Measurements from ENCODE around the gene TXN.

Gene TXN

DNA sequence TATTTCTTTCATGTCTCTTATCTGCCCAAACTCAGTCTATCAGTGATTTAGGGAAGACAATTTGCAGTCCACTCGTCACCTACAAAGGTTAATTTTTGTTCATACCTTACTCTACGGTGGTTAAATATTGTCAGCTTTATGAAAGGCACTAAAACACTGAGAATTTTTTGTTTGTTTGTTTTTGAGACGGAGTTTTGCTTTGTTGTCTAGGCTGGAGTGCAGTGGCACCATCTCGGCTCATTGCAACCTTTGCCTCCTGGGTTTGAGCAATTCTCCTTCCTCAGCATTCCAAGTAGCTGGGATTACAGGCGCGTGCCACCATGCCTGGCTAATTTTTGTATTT lies 26.4 kb upstream of the TXN start:
- Histone ChIP-seq H3K4me3 (ENCODE audit: insufficient read depth, low read depth, low read length) (no peak overlapping the region), H3K9me3 (ENCODE audit: control insufficient read depth, low read length) (no peaks in the 10 kb centered on the region), H3K27ac (ENCODE audit: insufficient read depth, low read depth, low read length, poor library complexity, severe bottlenecking) (no peak overlapping the region), H3K36me3 (ENCODE audit: control insufficient read depth, insufficient read depth, low read length) (no peaks in the 10 kb centered on the region), H3K4me1 (ENCODE audit: control insufficient read depth, insufficient read depth, low read length) (no peaks in the 10 kb centered on the region), H3K27me3 (ENCODE audit: control insufficient read depth, insufficient read depth, low read length, poor library complexity, severe bottlenecking) (no peaks in the 10 kb centered on the region)
- 91 to 92% methylated on average over 6 of the region's 6 CpGs for WGBS, 2 experiments

- Histone ChIP-seq H3K4me3 (ENCODE audit: insufficient read depth, low read depth, low read length) (no peak overlapping the region), H3K27me3 (ENCODE audit: control insufficient read depth, insufficient read depth, low read length, poor library complexity, severe bottlenecking) (no peaks in the 10 kb centered on the region), H3K9me3 (ENCODE audit: control insufficient read depth, low read length) (no peaks in the 10 kb centered on the region), H3K36me3 (ENCODE audit: control insufficient read depth, insufficient read depth, low read length) (no peaks in the 10 kb centered on the region), H3K4me1 (ENCODE audit: control insufficient read depth, insufficient read depth, low read length) (no peaks in the 10 kb centered on the region), H3K27ac (ENCODE audit: insufficient read depth, low read depth, low read length, poor library complexity, severe bottlenecking) (no peak overlapping the region)
- 85 to 90% methylated on average over 4 of the region's 4 CpGs for WGBS, 2 experiments
These were observed 25.9 kb upstream of the TXN start for GRCh38 chr9:110282018-110282738.

- H3K9me3 ChIP-seq (ENCODE audit: control insufficient read depth, low read length): no peaks in the 10 kb centered on the region
- H3K27ac ChIP-seq (ENCODE audit: insufficient read depth, low read depth, low read length, poor library complexity, severe bottlenecking): no peak overlapping the region
- H3K36me3 ChIP-seq (ENCODE audit: control insufficient read depth, insufficient read depth, low read length): no peaks in the 10 kb centered on the region
- no peaks in the 10 kb centered on the region for H3K4me1 ChIP-seq (ENCODE audit: control insufficient read depth, insufficient read depth, low read length)
- H3K27me3 ChIP-seq (ENCODE audit: control insufficient read depth, insufficient read depth, low read length, poor library complexity, severe bottlenecking): no peaks in the 10 kb centered on the region
- 87 to 92% methylated on average over 3 of the region's 3 CpGs for WGBS, 2 experiments
- H3K4me3 ChIP-seq (ENCODE audit: insufficient read depth, low read depth, low read length): no peak overlapping the region
These were observed 21.9 kb upstream of the TXN start for GRCh38 chr9:110278080-110278707.

DNA sequence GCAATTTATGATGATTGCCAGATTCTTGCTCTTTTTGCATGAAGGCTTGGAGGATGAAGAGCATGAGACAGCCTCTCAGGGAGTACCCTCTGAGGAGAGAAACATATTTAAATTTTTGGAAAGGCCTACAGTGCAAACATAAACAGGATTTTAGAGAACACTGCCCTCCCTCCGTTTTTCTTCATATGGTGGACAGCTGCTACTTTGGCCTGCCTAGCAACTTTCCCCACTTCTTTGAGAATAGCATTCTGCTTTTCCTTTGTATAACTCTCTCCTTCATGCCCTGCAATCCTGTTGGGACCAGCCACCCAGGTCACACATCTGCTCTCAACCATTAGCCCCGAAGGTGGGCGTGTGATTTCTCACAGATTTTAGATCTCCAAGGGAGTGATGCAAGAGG lies 20.5 kb upstream of the TXN start:
- no peaks in the 10 kb centered on the region for H3K4me1 ChIP-seq (ENCODE audit: control insufficient read depth, insufficient read depth, low read length)
- no peaks in the 10 kb centered on the region for H3K27me3 ChIP-seq (ENCODE audit: control insufficient read depth, insufficient read depth, low read length, poor library complexity, severe bottlenecking)
- H3K4me3 ChIP-seq (ENCODE audit: insufficient read depth, low read depth, low read length): no peak overlapping the region
- WGBS, 2 experiments: 93 to 97% methylated on average over 3 of the region's 3 CpGs
- H3K27ac ChIP-seq (ENCODE audit: insufficient read depth, low read depth, low read length, poor library complexity, severe bottlenecking): no peak overlapping the region
- no peaks in the 10 kb centered on the region for H3K36me3 ChIP-seq (ENCODE audit: control insufficient read depth, insufficient read depth, low read length)
- H3K9me3 ChIP-seq (ENCODE audit: control insufficient read depth, low read length): no peaks in the 10 kb centered on the region

DNA sequence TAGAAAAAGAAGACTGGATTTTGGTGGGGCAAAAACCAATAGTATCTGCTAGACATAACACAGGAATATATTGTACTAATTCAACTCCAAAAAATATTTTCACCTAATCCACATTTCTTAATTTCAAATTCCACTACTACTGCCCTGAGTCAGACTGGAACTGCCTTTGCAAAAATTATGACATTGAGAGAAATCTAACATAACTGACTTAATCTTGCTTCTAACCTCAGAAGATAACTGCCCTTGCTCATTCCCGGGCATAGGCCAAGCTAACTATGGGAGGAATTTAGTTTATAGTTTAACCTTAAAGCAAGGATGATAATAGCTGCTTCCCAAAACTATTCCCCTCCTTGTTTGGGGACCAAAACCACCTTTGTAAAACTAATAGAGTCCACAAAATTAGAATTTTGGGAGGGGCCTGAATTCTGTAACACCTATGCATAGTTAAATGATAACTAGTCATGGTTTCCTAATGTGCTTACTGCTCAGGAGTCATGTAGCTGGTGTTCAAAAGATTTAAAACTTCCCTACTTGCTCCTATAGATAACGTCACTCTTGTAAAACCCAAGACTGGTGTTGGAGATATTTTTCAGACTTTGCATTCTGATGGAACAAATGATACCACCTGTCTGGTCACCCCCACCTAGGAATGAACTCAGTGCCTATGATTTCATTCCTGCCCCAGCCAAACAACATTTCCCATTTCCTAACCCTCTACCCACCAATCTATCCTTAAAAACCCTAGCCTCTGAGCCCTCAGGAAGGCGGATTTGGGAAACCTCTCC lies 14.1 kb upstream of the TXN start:
- Histone ChIP-seq H3K9me3 (ENCODE audit: control insufficient read depth, low read length) (no peaks in the 10 kb centered on the region), H3K4me3 (ENCODE audit: insufficient read depth, low read depth, low read length) (no peak overlapping the region), H3K27me3 (ENCODE audit: control insufficient read depth, insufficient read depth, low read length, poor library complexity, severe bottlenecking) (no peaks in the 10 kb centered on the region), H3K36me3 (ENCODE audit: control insufficient read depth, insufficient read depth, low read length) (no peaks in the 10 kb centered on the region), H3K27ac (ENCODE audit: insufficient read depth, low read depth, low read length, poor library complexity, severe bottlenecking) (no peak overlapping the region), H3K4me1 (ENCODE audit: control insufficient read depth, insufficient read depth, low read length) (no peaks in the 10 kb centered on the region)
- WGBS, 2 experiments: 92 to 96% methylated on average over 2 of the region's 3 CpGs

DNA sequence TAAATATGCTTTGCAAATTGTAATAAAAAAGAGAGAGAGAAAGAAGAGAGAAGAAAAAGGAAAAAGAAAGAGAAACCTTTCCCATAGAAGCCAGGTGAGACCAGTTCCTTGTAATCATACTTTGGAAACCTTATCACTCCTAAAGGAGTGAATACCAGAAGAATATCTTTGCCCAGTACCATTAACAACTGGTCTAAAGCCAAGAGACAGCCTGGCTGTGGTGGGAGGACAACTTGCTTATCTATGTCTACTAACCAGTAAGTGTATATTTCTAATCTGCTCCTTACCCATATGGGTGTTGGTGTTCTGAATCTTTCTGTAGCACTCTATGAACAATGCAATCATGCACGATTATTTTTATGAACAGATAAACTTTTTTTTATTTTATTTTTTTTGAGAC lies 10.5 kb upstream of the TXN start:
- no peak overlapping the region for H3K27ac ChIP-seq (ENCODE audit: insufficient read depth, low read depth, low read length, poor library complexity, severe bottlenecking)
- no peaks in the 10 kb centered on the region for H3K9me3 ChIP-seq (ENCODE audit: control insufficient read depth, low read length)
- 33% methylated on average over 1 of the region's 1 CpG; no CpG with 5 or more reads in 1 of the 2 experiments for WGBS, 2 experiments

GRCh38 chr9:110261632-110262031 lies 5.3 kb upstream of the TXN start:
- H3K4me1 ChIP-seq (ENCODE audit: control insufficient read depth, insufficient read depth, low read length): peaks cover 7% of the 10 kb centered on the region
- H3K36me3 ChIP-seq (ENCODE audit: control insufficient read depth, insufficient read depth, low read length): no peaks in the 10 kb centered on the region
- no peak overlapping the region for H3K4me3 ChIP-seq (ENCODE audit: insufficient read depth, low read depth, low read length)
- no peak overlapping the region for H3K27ac ChIP-seq (ENCODE audit: insufficient read depth, low read depth, low read length, poor library complexity, severe bottlenecking)
- H3K27me3 ChIP-seq (ENCODE audit: control insufficient read depth, insufficient read depth, low read length, poor library complexity, severe bottlenecking): peaks cover 8% of the 10 kb centered on the region
- WGBS, 2 experiments: 91 to 96% methylated on average over 5 of the region's 5 CpGs
- H3K9me3 ChIP-seq (ENCODE audit: control insufficient read depth, low read length): no peaks in the 10 kb centered on the region

More for the DNA sequence above, 10.5 kb upstream of the TXN start:
- Histone ChIP-seq H3K27me3 (ENCODE audit: control insufficient read depth, insufficient read depth, low read length, poor library complexity, severe bottlenecking) (no peaks in the 10 kb centered on the region), H3K4me3 (ENCODE audit: insufficient read depth, low read depth, low read length) (no peak overlapping the region), H3K36me3 (ENCODE audit: control insufficient read depth, insufficient read depth, low read length) (no peaks in the 10 kb centered on the region), H3K4me1 (ENCODE audit: control insufficient read depth, insufficient read depth, low read length) (no peaks in the 10 kb centered on the region)

- no peaks in the 10 kb centered on the region for H3K9me3 ChIP-seq (ENCODE audit: control insufficient read depth, low read length)
- 58 to 61% methylated on average over 3 to 4 of the region's 4 CpGs for WGBS, 2 experiments
- peaks cover 7% of the 10 kb centered on the region for H3K4me1 ChIP-seq (ENCODE audit: control insufficient read depth, insufficient read depth, low read length)
- H3K27ac ChIP-seq (ENCODE audit: insufficient read depth, low read depth, low read length, poor library complexity, severe bottlenecking): no peak overlapping the region
- no peaks in the 10 kb centered on the region for H3K36me3 ChIP-seq (ENCODE audit: control insufficient read depth, insufficient read depth, low read length)
- no peak overlapping the region for H3K4me3 ChIP-seq (ENCODE audit: insufficient read depth, low read depth, low read length)
- H3K27me3 ChIP-seq (ENCODE audit: control insufficient read depth, insufficient read depth, low read length, poor library complexity, severe bottlenecking): peaks cover 8% of the 10 kb centered on the region
These were observed 4.6 kb upstream of the TXN start for GRCh38 chr9:110260911-110261310.

DNA sequence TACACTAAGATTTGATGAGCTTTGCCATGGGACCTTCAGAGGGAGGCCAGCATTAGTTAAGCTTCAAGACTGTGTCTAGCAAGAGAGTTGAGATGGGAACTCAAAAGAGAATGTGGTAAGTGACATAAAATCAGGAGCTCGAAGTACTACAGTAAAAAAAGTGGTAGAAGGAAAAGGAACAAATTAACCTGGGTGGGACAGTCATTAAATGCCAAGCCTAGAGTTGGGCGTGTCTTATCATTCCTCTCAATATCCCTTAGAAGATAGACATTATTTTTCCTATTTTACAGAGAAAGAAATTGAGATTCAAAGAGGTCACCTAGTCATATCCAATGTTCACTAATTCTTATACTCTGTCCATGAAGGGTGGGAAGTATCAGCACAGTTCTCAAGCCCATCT lies 3.3 kb upstream of the TXN start:
- H3K27me3 ChIP-seq (ENCODE audit: control insufficient read depth, insufficient read depth, low read length, poor library complexity, severe bottlenecking): peaks cover 8% of the 10 kb centered on the region
- no peak overlapping the region for H3K4me3 ChIP-seq (ENCODE audit: insufficient read depth, low read depth, low read length)
- H3K27ac ChIP-seq (ENCODE audit: insufficient read depth, low read depth, low read length, poor library complexity, severe bottlenecking): no peak overlapping the region
- no peaks in the 10 kb centered on the region for H3K36me3 ChIP-seq (ENCODE audit: control insufficient read depth, insufficient read depth, low read length)
- no peaks in the 10 kb centered on the region for H3K9me3 ChIP-seq (ENCODE audit: control insufficient read depth, low read length)
- peaks cover 7% of the 10 kb centered on the region for H3K4me1 ChIP-seq (ENCODE audit: control insufficient read depth, insufficient read depth, low read length)
- WGBS, 2 experiments: 81 to 90% methylated on average over 1 to 2 of the region's 2 CpGs

DNA sequence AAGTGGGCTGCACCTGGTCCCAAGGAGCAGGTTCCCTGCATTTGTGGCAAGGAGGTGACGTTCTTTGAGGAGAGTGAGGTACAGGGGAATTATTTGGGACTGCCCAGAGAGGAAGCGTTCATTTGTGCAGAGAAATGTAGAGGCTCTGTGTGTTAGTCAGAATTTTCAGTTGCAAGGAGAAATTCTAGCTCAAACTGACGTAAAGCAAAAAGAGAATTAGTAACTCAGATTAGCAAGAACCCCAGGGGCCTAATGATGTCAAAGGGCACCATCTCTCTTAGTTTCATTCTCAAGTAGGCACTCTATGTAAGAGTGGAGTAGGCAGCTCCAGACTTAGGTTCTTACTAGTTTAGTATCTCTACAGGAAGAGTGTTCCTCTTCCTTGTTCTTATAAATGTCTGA lies 2.4 kb upstream of the TXN start:
- Histone ChIP-seq H3K36me3 (ENCODE audit: control insufficient read depth, insufficient read depth, low read length) (no peaks in the 10 kb centered on the region), H3K4me1 (ENCODE audit: control insufficient read depth, insufficient read depth, low read length) (peaks cover 7% of the 10 kb centered on the region), H3K9me3 (ENCODE audit: control insufficient read depth, low read length) (no peaks in the 10 kb centered on the region), H3K27ac (ENCODE audit: insufficient read depth, low read depth, low read length, poor library complexity, severe bottlenecking) (no peak overlapping the region), H3K4me3 (ENCODE audit: insufficient read depth, low read depth, low read length) (no peak overlapping the region), H3K27me3 (ENCODE audit: control insufficient read depth, insufficient read depth, low read length, poor library complexity, severe bottlenecking) (peaks cover 8% of the 10 kb centered on the region)
- WGBS, 2 experiments: 90 to 94% methylated on average over 3 of the region's 3 CpGs

All from ectodermal cell (in vitro differentiated cells).